B cell (primary cell): Measurements from ENCODE around the gene LBH. TPM values are rescaled to one million over a fixed set of nuclear protein-coding genes. Genes with fewer than 3 reads are reported as not detected.

Experiments used
- ATAC-seq: fragments of 200-7000 bp; cut with Tn5 transposase; one replicate; pipeline ENCODE4 v1.10.0; 2021; ENCODE audit warnings: low read depth, mild to moderate bottlenecking, moderate number of reproducible peaks, moderate library complexity
- CTCF ChIA-PET: fragments of 350-600 bp; sonication (Branson Sonifier 250); formaldehyde crosslinking; loops from one replicate; lab custom pipeline; 2021; ENCODE audit warnings: antibody characterized with exemption, inconsistent platforms; lab: Charles Lee
- POLR2A ChIA-PET: fragments of 350-600 bp; sonication (Branson Sonifier 250); formaldehyde crosslinking; loops from one replicate; lab custom pipeline; 2021; ENCODE audit warnings: antibody characterized with exemption; lab: Charles Lee
- DNase-seq: peaks from one replicate; pipeline ENCODE4 v3.0.0; 2013
- H2AFZ ChIP-seq: 2 replicates; pipeline ENCODE4 v1.6.1; 2012; ENCODE audit warnings: mild to moderate bottlenecking, low read depth, low read length; ENCODE audit not compliant: insufficient read depth, poor library complexity, severe bottlenecking
- H3K27ac ChIP-seq, 2 donors: 1 replicate in 1 of 2; 2 replicates in 1 of 2; pipeline ENCODE4 v1.5.1; 2012 to 2013; ENCODE audit warnings: low read length in 2 of 2, mild to moderate bottlenecking in 2 of 2, moderate library complexity in 1 of 2
- H3K27me3 ChIP-seq, 4 experiments: fragments of 200-600 bp in 1 of 4; sonication (generic) in 1 of 4; replicated peaks in 1 of 4; 1 replicate in 2 of 4; 2 replicates in 2 of 4; pipeline versions ENCODE4 v1.6.1 to v1.7.0; 2013 to 2016; ENCODE audit warnings: low read length in 3 of 4, mild to moderate bottlenecking in 2 of 4, mixed read lengths in 1 of 4, moderate library complexity in 1 of 4; ENCODE audit not compliant: insufficient read depth in 4 of 4, control insufficient read depth in 3 of 4; ENCODE audit errors: control extremely low read depth in 1 of 4
- H3K36me3 ChIP-seq, 2 experiments: replicated peaks in 1 of 2; 1 replicate in 1 of 2; 2 replicates in 1 of 2; pipeline versions ENCODE4 v1.6.1 to v1.7.1; 2013; ENCODE audit warnings: low read length in 1 of 2; ENCODE audit not compliant: insufficient read depth in 2 of 2, control insufficient read depth in 1 of 2; ENCODE audit errors: control extremely low read depth in 1 of 2, extremely low read depth in 1 of 2
- H3K4me1 ChIP-seq, 2 donors: fragments of 200-600 bp in 1 of 2; sonication (generic) in 1 of 2; 1 replicate in 1 of 2; 2 replicates in 1 of 2; pipeline versions ENCODE4 v1.5.1 to v1.6.1; 2013 to 2017; ENCODE audit warnings: low read length in 2 of 2; ENCODE audit not compliant: control insufficient read depth in 2 of 2, insufficient read depth in 2 of 2
- H3K4me2 ChIP-seq: replicated peaks from 2 replicates; pipeline ENCODE3; 2012; ENCODE audit warnings: mild to moderate bottlenecking, low read depth, low read length; ENCODE audit not compliant: poor library complexity, severe bottlenecking
- H3K4me3 ChIP-seq, 5 experiments: fragments of 200-600 bp in 1 of 5; sonication (generic) in 1 of 5; 1 replicate in 3 of 5; 2 replicates in 2 of 5; pipeline versions ENCODE4 v1.5.1 to v1.7.0; 2011 to 2016; ENCODE audit warnings: low read length in 4 of 5, mild to moderate bottlenecking in 4 of 5, low read depth in 2 of 5, control low read depth in 1 of 5, moderate library complexity in 1 of 5; ENCODE audit not compliant: insufficient read depth in 1 of 5; ENCODE audit errors: control extremely low read depth in 1 of 5, extremely low read depth in 1 of 5
- H3K79me2 ChIP-seq: fragments of 200-600 bp; sonication (generic); one replicate; pipeline ENCODE4 v1.6.0; 2016; ENCODE audit warnings: low read length; ENCODE audit not compliant: control insufficient read depth, insufficient read depth
- H3K9ac ChIP-seq: fragments of 200-600 bp; sonication (generic); 2 replicates; pipeline ENCODE4 v1.6.1; 2017; ENCODE audit warnings: mild to moderate bottlenecking, low read length, moderate library complexity
- H3K9me3 ChIP-seq, 3 donors: one replicate each; pipeline versions ENCODE4 v1.6.1 to v1.7.1; 2013; ENCODE audit warnings: low read length in 2 of 3; ENCODE audit not compliant: control insufficient read depth in 2 of 3, insufficient read depth in 1 of 3; ENCODE audit errors: control extremely low read depth in 1 of 3
- H4K20me1 ChIP-seq: 2 replicates; pipeline ENCODE4 v1.6.0; 2012; ENCODE audit warnings: mild to moderate bottlenecking, low read length; ENCODE audit not compliant: insufficient read depth, control insufficient read depth, poor library complexity, severe bottlenecking
- H3K27ac Mint-ChIP-seq: one replicate; pipeline ENCODE4 v1.8.0; 2021; ENCODE audit warnings: mixed read lengths
- H3K27me3 Mint-ChIP-seq: one replicate; pipeline ENCODE4 v1.8.0; 2021; ENCODE audit warnings: mixed read lengths
- H3K4me1 Mint-ChIP-seq: one replicate; pipeline ENCODE4 v1.8.0; 2021; ENCODE audit warnings: mixed read lengths
- H3K4me3 Mint-ChIP-seq: one replicate; pipeline ENCODE4 v1.8.0; 2021; ENCODE audit warnings: mixed read lengths
- H3K9me3 Mint-ChIP-seq: one replicate; pipeline ENCODE4 v1.8.0; 2022; ENCODE audit warnings: mixed read lengths; ENCODE audit not compliant: insufficient read depth
- EZH2 ChIP-seq: IDR thresholded peaks from 2 replicates; pipeline ENCODE4 v1.6.1; 2012; ENCODE audit warnings: borderline replicate concordance, low read depth, mild to moderate bottlenecking, moderate library complexity, low read length; ENCODE audit not compliant: insufficient read depth, poor library complexity, severe bottlenecking
- WGBS: methylation state at CpG from one replicate; pipeline ENCODE4 v1.1.5; 2013; ENCODE audit warnings: missing lambda C conversion rate; ENCODE audit not compliant: insufficient coverage; 5-methylcytosine and 5-hydroxymethylcytosine counted together
- intact Hi-C: fragments of 100-400 bp; cut with micrococcal nuclease; formaldehyde crosslinking; loops from one replicate; pipeline ENCODE4 v1.10.0; 2022
- polyA plus RNA-seq: library from polyadenylated mRNA; depleted of rRNA; stranded (reverse); fragments of >200 nt; gene quantifications from 2 replicates; pipeline ENCODE4 v1.2.3, GENCODE V29; 2012
- total RNA-seq, 2 donors: library from RNA; stranded (reverse); fragments of 120-200 nt in 1 of 2; gene quantifications; 1 replicate in 1 of 2; 2 replicates in 1 of 2; pipeline versions ENCODE4 v1.2.3 to v1.2.4, GENCODE V29; 2013 to 2022
- TF ChIP-seq, protein P1 (sequence below): fragments of 200-600 bp; IDR thresholded peaks from one replicate; pipeline ENCODE4 v1.8.0; 2022; ENCODE audit warnings: antibody characterized with exemption, mild to moderate bottlenecking

LBH gene
- total and polyA plus RNA-seq, 2 donors (not counting 1 experiment from before 2014, with no cell fraction given) = 158 to 201 TPM

- H2AFZ ChIP-seq = peak overlapping the region; percentile 80
Observed at GRCh38 chr2:30266051-30266621, 34.8 kb downstream of the LBH start.

More at GRCh38 chr2:30266051-30266621, 34.8 kb downstream of the LBH start:
- H4K20me1 ChIP-seq = no peaks in the 10 kb centered on the region
- peak overlapping the region; percentile 43 for H3K9ac ChIP-seq
- Mint-ChIP-seq H3K9me3 (peaks cover 5% of the 10 kb centered on the region), H3K27me3 (no peaks in the 10 kb centered on the region), H3K27ac (peak overlapping the region; percentile 99), H3K4me1 (peaks cover 81% of the 10 kb centered on the region), H3K4me3 (peak overlapping the region; percentile 85)
- peaks cover 0 to 7% (median 5%) of the 10 kb centered on the region in 3 donors for H3K9me3 ChIP-seq
- CTCF ChIA-PET = interaction anchor here (0.6 to 2.3 kb wide), 19 partner anchors 9 to 446 kb away, joined by 3 to 14 read pairs (median 4); no protein-coding TSS in a partner anchor
- peak; percentile 61 for DNase-seq
- peak overlapping the region; percentile 62 for H3K4me2 ChIP-seq
- peaks cover 14% of the 10 kb centered on the region for H3K79me2 ChIP-seq
- intact Hi-C loops = loop anchor here (1.0 to 5.0 kb wide), 3 partner anchors 16 to 34 kb away; partner anchors contain the start of gene LBH
- POLR2A ChIA-PET = interaction anchor here (0.7 to 2.6 kb wide), 10 partner anchors 11 to 71 kb away, joined by 3 to 21 read pairs (median 4); partner anchors contain the start of gene LBH
- H3K4me1 ChIP-seq = peaks cover 64 to 72% of the 10 kb centered on the region in 2 donors
- peak overlapping the region in 3 of 5 experiments; percentile 4 to 22 (median 16) for H3K4me3 ChIP-seq
- peak overlapping the region; percentile 76 to 90 for H3K27ac ChIP-seq
- TF ChIP-seq, protein P1, sequence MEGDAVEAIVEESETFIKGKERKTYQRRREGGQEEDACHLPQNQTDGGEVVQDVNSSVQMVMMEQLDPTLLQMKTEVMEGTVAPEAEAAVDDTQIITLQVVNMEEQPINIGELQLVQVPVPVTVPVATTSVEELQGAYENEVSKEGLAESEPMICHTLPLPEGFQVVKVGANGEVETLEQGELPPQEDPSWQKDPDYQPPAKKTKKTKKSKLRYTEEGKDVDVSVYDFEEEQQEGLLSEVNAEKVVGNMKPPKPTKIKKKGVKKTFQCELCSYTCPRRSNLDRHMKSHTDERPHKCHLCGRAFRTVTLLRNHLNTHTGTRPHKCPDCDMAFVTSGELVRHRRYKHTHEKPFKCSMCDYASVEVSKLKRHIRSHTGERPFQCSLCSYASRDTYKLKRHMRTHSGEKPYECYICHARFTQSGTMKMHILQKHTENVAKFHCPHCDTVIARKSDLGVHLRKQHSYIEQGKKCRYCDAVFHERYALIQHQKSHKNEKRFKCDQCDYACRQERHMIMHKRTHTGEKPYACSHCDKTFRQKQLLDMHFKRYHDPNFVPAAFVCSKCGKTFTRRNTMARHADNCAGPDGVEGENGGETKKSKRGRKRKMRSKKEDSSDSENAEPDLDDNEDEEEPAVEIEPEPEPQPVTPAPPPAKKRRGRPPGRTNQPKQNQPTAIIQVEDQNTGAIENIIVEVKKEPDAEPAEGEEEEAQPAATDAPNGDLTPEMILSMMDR = no peak
- TF ChIP-seq EZH2 = no peak
- peak; percentile 85 for ATAC-seq
- H3K36me3 ChIP-seq = no peaks in the 10 kb centered on the region
- 5% methylated on average over 6 of the region's 7 CpGs for WGBS
- H3K27me3 ChIP-seq = no peaks in the 10 kb centered on the region
